Osteoblast (primary cell): ENCODE results near the gene SH3D19. TPM values are rescaled to one million over a fixed set of nuclear protein-coding genes. Genes with fewer than 3 reads are reported as not detected.
"Not testable (repeated sequence)": the region's sequence is repeated elsewhere in the genome, so short reads cannot be mapped to it uniquely, and the experiment has no call there.

Source experiments
- DNase-seq: peaks from one replicate; pipeline ENCODE4 v3.0.0; 2011; ENCODE audit warnings: low spot score, mixed read lengths; ENCODE audit not compliant: insufficient read length; ENCODE audit errors: missing footprints
- H2AFZ ChIP-seq: 2 replicates; pipeline ENCODE4 v1.6.0; 2011; ENCODE audit warnings: mild to moderate bottlenecking, low read length
- H3K27ac ChIP-seq: 2 replicates; pipeline ENCODE4 v1.5.1; 2011; ENCODE audit warnings: mild to moderate bottlenecking, low read depth, low read length, moderate library complexity
- H3K27me3 ChIP-seq: 2 replicates; pipeline ENCODE4 v1.6.0; 2012; ENCODE audit warnings: mild to moderate bottlenecking, control low read depth, inconsistent platforms, low read length, moderate library complexity; ENCODE audit not compliant: insufficient read depth
- H3K36me3 ChIP-seq: 2 replicates; pipeline ENCODE4 v1.5.1; 2011; ENCODE audit warnings: mild to moderate bottlenecking, low read length, control low read depth, moderate library complexity; ENCODE audit not compliant: insufficient read depth
- H3K4me1 ChIP-seq: 2 replicates; pipeline ENCODE4 v1.5.1; 2011; ENCODE audit warnings: mild to moderate bottlenecking, low read length, control low read depth, moderate library complexity; ENCODE audit not compliant: insufficient read depth
- H3K4me2 ChIP-seq: 2 replicates; pipeline ENCODE4 v1.6.0; 2011; ENCODE audit warnings: mild to moderate bottlenecking, low read length; ENCODE audit not compliant: insufficient read depth
- H3K4me3 ChIP-seq: fragments of 200-600 bp; sonication (generic); 3 replicates; pipeline ENCODE4 v1.5.1; 2012; ENCODE audit warnings: mild to moderate bottlenecking, low read length, inconsistent platforms; ENCODE audit not compliant: insufficient read depth
- H3K79me2 ChIP-seq: 2 replicates; pipeline ENCODE4 v1.6.0; 2012; ENCODE audit warnings: mild to moderate bottlenecking, low read length, control low read depth, inconsistent platforms; ENCODE audit not compliant: insufficient read depth
- H3K9me3 ChIP-seq: 2 replicates; pipeline ENCODE4 v1.5.1; 2011; ENCODE audit warnings: low read depth, low read length, control low read depth
- H4K20me1 ChIP-seq: 2 replicates; pipeline ENCODE4 v1.6.0; 2012; ENCODE audit warnings: mild to moderate bottlenecking, low read length, control low read depth; ENCODE audit not compliant: insufficient read depth
- CTCF ChIP-seq: IDR thresholded peaks from 2 replicates; pipeline ENCODE4 v1.5.1; 2011; ENCODE audit warnings: mild to moderate bottlenecking, low read depth, low read length, moderate library complexity; ENCODE audit errors: extremely low read depth
- total RNA-seq: library from RNA; depleted of rRNA; stranded (reverse); fragments of >200 nt; gene quantifications from 2 replicates; pipeline ENCODE4 v1.2.3, GENCODE V29; 2012

The SH3D19 gene
- total RNA-seq, 1 donor: 74.9 TPM

- no peaks in the 10 kb centered on the region for H4K20me1 ChIP-seq
- DNase-seq: no peak
- H3K4me1 ChIP-seq: no peaks in the 10 kb centered on the region
- H3K27ac ChIP-seq: no peak overlapping the region
- H3K4me3 ChIP-seq: no peak overlapping the region
- H3K79me2 ChIP-seq: no peaks in the 10 kb centered on the region
- no peaks in the 10 kb centered on the region for H3K27me3 ChIP-seq
- no peak for TF ChIP-seq CTCF
- H3K4me2 ChIP-seq: no peak overlapping the region
- H3K36me3 ChIP-seq: no peaks in the 10 kb centered on the region
- H2AFZ ChIP-seq: no peak overlapping the region
- H3K9me3 ChIP-seq: no peaks in the 10 kb centered on the region
Measured at GRCh38 chr4:151291485-151291884, 33.9 kb downstream of the SH3D19 start.

- DNase-seq: no peak
- Histone ChIP-seq H3K4me3 (no peak overlapping the region), H3K36me3 (no peaks in the 10 kb centered on the region), H3K27ac (no peak overlapping the region), H2AFZ (peak overlapping the region; percentile 35), H3K4me1 (no peaks in the 10 kb centered on the region), H3K4me2 (no peak overlapping the region), H3K9me3 (no peaks in the 10 kb centered on the region), H4K20me1 (no peaks in the 10 kb centered on the region), H3K79me2 (no peaks in the 10 kb centered on the region), H3K27me3 (no peaks in the 10 kb centered on the region)
- TF ChIP-seq CTCF: no peak
Measured at GRCh38 chr4:151287409-151287808, 38.0 kb downstream of the SH3D19 start.

GRCh38 chr4:151284534-151285245 lies 40.7 kb downstream of the SH3D19 start:
- no peak overlapping the region for H3K4me3 ChIP-seq
- H4K20me1 ChIP-seq: no peaks in the 10 kb centered on the region
- no peak overlapping the region for H3K27ac ChIP-seq
- H3K79me2 ChIP-seq: no peaks in the 10 kb centered on the region
- no peak overlapping the region for H2AFZ ChIP-seq
- H3K27me3 ChIP-seq: no peaks in the 10 kb centered on the region
- no peak overlapping the region for H3K4me2 ChIP-seq
- no peaks in the 10 kb centered on the region for H3K9me3 ChIP-seq
- no peaks in the 10 kb centered on the region for H3K36me3 ChIP-seq
- H3K4me1 ChIP-seq: no peaks in the 10 kb centered on the region
- no peak for TF ChIP-seq CTCF
- DNase-seq: no peak

DNA sequence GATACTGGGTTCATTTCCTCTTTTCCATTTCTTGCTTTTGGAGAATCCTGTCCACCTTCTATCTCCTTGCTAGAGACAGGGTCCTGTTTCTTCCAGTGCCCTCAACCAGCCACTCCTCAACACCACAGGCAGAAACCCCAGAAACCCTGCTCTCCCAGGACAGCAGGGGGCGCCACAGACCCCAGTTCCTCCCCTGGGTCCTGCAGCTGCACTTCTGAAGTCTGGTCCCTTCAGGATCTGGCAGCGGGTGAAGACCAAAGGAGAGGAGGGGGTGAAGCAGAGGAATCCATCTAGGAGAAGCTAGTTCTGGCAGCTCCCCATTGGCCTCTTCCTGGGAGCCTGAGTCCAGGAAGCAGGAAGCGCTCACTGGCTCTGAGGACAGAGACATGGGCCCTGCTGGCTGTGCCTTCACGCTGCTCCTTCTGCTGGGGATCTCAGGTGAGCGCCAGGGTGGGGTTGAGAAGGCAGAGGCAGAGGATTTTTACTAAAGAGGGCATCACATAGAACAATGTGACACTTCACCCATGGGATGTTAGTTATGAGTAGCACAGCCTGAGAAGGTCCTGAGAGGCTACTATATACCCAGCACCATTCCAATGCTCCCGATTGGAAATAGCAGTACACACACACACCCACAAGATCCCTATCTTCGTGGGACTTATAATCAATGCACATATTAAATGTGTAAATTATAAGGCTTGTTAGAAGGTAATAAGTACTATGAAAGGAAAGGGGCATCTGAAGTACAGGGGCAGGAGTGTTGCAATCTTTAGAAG lies 48.4 kb downstream of the SH3D19 start, which contains the start of gene PRSS48:
TSS of gene PRSS48 (plus strand) at position 375 of the 776 bp plus-strand sequence. CDS start at position 387, 12 bp downstream.
- Histone ChIP-seq H4K20me1 (no peaks in the 10 kb centered on the region), H3K27ac (no peak within 1 kb of the TSS), H3K36me3 (no peaks in the 10 kb centered on the region), H3K4me2 (no peak within 1 kb of the TSS), H3K4me3 (no peak within 1 kb of the TSS), H3K9me3 (no peaks in the 10 kb centered on the region), H3K27me3 (no peaks in the 10 kb centered on the region), H2AFZ (no peak within 1 kb of the TSS), H3K79me2 (no peaks in the 10 kb centered on the region), H3K4me1 (no peaks in the 10 kb centered on the region)
- peak; percentile 88 for TF ChIP-seq CTCF
- DNase-seq: no peak

GRCh38 chr4:151268905-151269304 lies 56.5 kb downstream of the SH3D19 start:
- H2AFZ ChIP-seq, H3K9me3 ChIP-seq, H3K4me2 ChIP-seq, H3K36me3 ChIP-seq, H3K4me3 ChIP-seq, H3K79me2 ChIP-seq, H3K27ac ChIP-seq, H4K20me1 ChIP-seq, DNase-seq, H3K4me1 ChIP-seq, H3K27me3 ChIP-seq: not testable (repeated sequence)
